Gastroesophageal sphincter (tissue), 3 donors: ENCODE results near the gene SSTR4.

Source experiments
- CTCF ChIP-seq, 4 experiments: fragments of 200-600 bp in 2 of 4; fragments of 450-650 bp in 2 of 4; sonication (generic) in 1 of 4; IDR thresholded peaks; one replicate each; pipeline ENCODE4 v1.5.1; 2017 to 2019; ENCODE audit warnings: antibody characterized with exemption in 4 of 4, mild to moderate bottlenecking in 2 of 4, moderate library complexity in 2 of 4
- POLR2AphosphoS5 ChIP-seq: sonication (generic); formaldehyde crosslinking; IDR thresholded peaks from one replicate; pipeline ENCODE4 v1.6.1; 2017; ENCODE audit warnings: antibody characterized with exemption

GRCh38 chr20:23079016-23079351 is 43.9 kb downstream of the SSTR4 start:
- TF ChIP-seq CTCF (IDR thresholded peaks at IDR 0.05) (peak in 1 of 4 experiments; percentile 26), POLR2AphosphoS5 (no peak)
